Uterus (tissue), 2 donors: Measurements from ENCODE around the gene BLACAT1.

Experiments
- POLR2A ChIP-seq, 2 donors: fragments of 450-650 bp; IDR thresholded peaks; one replicate each; pipeline ENCODE4 v1.6.1; 2016; ENCODE audit warnings: antibody characterized with exemption in 2 of 2, mild to moderate bottlenecking in 1 of 2, moderate library complexity in 1 of 2
- TF ChIP-seq, protein P1 (sequence below), 4 experiments: fragments of 200-600 bp in 2 of 4; fragments of 450-650 bp in 2 of 4; sonication (generic) in 2 of 4; IDR thresholded peaks; one replicate each; pipeline ENCODE4 v1.5.1; 2016 to 2019; ENCODE audit warnings: antibody characterized with exemption in 4 of 4, mild to moderate bottlenecking in 2 of 4, moderate library complexity in 1 of 4

DNA sequence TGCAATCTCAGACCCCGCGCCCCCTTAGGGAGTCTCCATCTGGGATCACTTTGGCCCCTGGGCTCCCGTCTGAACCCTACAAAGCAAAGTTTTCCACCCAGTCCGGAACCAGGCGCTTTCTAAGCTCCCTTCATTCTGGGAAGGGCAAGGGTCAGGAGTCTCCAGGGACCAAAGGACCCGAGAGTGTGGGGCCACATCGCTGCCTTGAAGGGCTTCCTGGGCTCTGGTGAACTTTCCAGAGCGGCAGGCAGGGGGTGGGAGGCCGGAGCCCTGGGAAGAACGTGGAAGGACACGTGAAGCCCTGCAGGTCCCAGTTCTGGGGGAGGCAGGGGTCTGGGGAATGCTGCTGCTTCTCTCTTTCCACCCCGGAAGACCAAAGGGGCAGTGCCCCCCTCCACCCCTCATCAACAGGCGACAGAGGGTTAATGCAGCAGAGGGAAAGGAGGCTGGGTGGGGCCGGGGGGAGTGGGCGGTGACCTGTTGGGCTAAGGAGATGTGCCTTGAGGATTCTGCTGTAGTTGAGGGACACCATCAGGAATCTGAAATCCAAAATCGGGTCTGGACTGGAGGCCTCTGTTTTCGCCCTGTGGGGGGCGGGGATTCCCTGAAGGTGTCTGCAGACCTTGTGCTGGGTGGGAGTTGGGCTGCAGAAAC is 49.4 kb upstream of the BLACAT1 start:
- TF ChIP-seq, protein P1, sequence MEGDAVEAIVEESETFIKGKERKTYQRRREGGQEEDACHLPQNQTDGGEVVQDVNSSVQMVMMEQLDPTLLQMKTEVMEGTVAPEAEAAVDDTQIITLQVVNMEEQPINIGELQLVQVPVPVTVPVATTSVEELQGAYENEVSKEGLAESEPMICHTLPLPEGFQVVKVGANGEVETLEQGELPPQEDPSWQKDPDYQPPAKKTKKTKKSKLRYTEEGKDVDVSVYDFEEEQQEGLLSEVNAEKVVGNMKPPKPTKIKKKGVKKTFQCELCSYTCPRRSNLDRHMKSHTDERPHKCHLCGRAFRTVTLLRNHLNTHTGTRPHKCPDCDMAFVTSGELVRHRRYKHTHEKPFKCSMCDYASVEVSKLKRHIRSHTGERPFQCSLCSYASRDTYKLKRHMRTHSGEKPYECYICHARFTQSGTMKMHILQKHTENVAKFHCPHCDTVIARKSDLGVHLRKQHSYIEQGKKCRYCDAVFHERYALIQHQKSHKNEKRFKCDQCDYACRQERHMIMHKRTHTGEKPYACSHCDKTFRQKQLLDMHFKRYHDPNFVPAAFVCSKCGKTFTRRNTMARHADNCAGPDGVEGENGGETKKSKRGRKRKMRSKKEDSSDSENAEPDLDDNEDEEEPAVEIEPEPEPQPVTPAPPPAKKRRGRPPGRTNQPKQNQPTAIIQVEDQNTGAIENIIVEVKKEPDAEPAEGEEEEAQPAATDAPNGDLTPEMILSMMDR (IDR thresholded peaks at IDR 0.05), result no peak
- no peak for TF ChIP-seq POLR2A (IDR thresholded peaks at IDR 0.05)
